AG10803 (cell line): ENCODE results near the gene KRT80.

Source experiments
- DNase-seq: peaks from one replicate; pipeline ENCODE4 v3.0.0; 2010; ENCODE audit warnings: low read depth
- H3K4me3 ChIP-seq: 2 replicates; pipeline ENCODE4 v1.5.1; 2011; ENCODE audit warnings: mild to moderate bottlenecking, low read length, control low read depth
- CTCF ChIP-seq: conservative IDR thresholded peaks from 2 replicates; pipeline ENCODE4 v1.5.1; 2011; ENCODE audit warnings: mild to moderate bottlenecking, low read length, control low read depth, inconsistent platforms

KRT80 gene

GRCh38 chr12:52200086-52200780 lies 8.4 kb upstream of the KRT80 start:
- no peak for DNase-seq
- no peak overlapping the region for H3K4me3 ChIP-seq
- TF ChIP-seq CTCF, result no peak

DNA sequence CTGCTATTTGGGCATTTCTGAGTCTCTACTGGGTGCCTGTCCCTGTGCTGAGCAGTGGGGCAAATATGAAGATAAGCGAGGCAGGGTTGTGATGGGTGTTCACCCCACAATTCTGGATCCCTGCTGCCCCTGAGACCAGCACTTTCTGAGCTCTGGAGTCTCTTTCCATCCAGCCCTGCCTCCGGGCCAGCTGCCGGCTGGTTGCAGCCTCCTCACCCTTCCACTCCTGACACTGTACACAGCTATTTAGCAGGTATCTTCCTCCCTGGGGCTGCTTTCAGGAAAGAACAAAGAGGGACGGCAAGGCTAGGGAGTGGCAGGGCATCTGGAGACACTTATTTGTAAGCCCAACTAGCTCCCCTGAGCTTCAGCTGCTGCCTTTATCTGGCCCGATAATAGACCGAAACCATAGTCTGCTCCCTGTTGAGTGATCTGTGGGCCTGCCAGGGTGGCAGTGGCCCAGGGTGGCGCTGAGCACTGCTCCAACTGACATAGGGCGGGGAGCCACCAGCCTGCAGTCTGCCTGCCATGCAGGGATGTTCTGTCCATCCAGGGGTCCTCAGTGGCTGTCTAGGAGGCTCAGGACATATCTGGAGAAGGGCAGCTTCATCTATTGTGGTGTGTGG lies 7.6 kb upstream of the KRT80 start:
- DNase-seq, result no peak
- no peak for TF ChIP-seq CTCF
- H3K4me3 ChIP-seq, result no peak overlapping the region

DNA sequence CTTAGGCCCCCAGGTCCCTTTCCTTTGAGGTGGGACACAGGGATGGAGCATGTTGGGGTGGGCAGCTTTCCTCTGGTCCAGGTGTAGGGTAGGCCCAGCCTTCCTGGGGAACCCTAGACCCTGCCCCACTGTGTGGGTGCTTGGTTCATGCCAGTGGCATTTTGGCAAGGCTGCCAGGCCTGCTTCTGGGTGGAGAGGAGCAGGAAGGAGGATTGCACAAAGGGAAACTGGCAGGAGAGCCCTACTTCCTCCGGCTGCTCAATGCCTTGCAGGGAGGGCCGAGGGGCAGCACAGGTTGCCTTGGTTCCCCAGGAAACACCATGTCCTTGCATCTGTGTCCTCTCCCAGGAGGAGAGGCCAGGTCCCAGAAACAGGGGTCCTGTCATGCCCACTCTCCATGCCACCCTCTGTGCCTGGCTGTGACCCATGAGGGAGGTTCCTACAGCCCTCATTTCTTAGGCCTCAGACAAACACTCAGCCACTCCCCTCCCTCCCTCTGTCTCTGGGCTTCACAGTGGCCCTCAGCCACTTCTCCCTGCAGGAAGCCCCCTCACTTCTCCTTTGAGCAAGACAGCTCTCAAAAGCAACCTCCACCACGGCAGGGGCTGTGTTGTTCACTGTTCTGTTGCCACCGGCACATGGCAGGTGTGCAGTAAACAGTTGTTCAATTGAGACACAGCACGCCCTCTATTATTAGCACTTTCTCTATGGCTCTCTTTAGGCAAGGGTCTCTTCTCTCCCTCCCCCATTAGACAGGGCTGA lies 6.8 kb upstream of the KRT80 start:
- no peak for TF ChIP-seq CTCF
- no peak for DNase-seq
- no peak overlapping the region for H3K4me3 ChIP-seq

- peak; percentile 46 for DNase-seq
- H3K4me3 ChIP-seq, result no peak overlapping the region
- TF ChIP-seq CTCF, result no peak
Measured at GRCh38 chr12:52197371-52198231, 5.8 kb upstream of the KRT80 start.

DNA sequence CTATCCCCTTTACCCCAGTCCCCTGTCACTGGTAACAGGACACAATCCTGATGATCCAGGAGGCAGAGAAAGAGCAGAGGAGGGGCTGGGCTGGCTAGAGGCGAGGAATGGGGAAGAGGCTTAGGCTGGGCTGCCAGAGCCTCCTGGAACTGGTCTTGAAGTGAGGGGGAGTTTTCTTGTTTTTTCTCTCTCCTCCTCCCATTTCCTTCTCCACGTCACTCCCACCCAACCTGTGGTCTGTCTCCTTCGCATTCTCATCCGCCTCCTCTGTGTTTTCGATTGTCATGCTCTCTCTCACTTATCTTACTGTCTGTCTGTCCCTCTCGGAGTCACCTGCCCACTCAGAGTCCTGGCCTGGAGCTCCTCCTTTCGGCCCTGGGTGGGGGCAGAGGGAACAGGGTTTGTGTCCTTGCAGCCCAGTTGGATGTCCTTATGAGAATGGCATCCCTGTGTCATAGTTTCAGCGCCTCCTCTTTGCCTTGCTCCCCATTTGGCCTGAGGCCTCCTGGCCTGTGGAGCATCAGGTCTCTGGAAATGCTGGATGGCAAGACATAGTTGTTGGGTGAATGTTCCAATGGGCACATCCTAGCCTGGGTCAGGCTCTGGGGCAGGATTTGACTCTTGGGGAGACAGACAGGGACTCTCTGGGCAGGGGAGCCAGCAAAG lies 3.4 kb upstream of the KRT80 start:
- no peak overlapping the region for H3K4me3 ChIP-seq
- no peak for DNase-seq
- TF ChIP-seq CTCF, result no peak

- TF ChIP-seq CTCF, result no peak
- H3K4me3 ChIP-seq, result no peak overlapping the region
- no peak for DNase-seq
Measured at GRCh38 chr12:52193991-52194390, 2.2 kb upstream of the KRT80 start.
